ENCODE results near the gene VWA5B2.

Gene VWA5B2

DNA sequence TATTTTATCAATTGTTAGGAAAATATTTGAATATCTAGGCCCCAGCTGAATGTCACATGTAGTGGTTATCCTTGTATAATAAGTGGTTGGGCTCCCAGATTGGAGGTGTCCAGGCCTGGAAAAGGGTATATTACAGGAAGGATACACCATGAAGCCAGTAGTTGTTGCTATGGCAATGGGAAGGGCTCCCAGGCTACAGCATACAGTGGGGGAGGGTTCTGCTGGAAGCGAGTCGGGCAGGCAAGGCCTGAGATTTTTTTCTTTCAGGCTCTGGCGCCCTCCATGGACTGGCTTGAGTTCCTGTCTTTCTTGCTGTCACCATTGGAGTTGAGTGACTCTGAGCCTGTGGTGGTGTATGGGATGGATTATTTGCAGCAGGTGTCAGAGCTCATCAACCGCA lies 55.3 kb downstream of the VWA5B2 start:
- H3K27ac ChIP-seq, result no peak overlapping the region
- TF ChIP-seq, protein P1, sequence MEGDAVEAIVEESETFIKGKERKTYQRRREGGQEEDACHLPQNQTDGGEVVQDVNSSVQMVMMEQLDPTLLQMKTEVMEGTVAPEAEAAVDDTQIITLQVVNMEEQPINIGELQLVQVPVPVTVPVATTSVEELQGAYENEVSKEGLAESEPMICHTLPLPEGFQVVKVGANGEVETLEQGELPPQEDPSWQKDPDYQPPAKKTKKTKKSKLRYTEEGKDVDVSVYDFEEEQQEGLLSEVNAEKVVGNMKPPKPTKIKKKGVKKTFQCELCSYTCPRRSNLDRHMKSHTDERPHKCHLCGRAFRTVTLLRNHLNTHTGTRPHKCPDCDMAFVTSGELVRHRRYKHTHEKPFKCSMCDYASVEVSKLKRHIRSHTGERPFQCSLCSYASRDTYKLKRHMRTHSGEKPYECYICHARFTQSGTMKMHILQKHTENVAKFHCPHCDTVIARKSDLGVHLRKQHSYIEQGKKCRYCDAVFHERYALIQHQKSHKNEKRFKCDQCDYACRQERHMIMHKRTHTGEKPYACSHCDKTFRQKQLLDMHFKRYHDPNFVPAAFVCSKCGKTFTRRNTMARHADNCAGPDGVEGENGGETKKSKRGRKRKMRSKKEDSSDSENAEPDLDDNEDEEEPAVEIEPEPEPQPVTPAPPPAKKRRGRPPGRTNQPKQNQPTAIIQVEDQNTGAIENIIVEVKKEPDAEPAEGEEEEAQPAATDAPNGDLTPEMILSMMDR (conservative IDR thresholded peaks at IDR 0.05), result peak; percentile 78

DNA sequence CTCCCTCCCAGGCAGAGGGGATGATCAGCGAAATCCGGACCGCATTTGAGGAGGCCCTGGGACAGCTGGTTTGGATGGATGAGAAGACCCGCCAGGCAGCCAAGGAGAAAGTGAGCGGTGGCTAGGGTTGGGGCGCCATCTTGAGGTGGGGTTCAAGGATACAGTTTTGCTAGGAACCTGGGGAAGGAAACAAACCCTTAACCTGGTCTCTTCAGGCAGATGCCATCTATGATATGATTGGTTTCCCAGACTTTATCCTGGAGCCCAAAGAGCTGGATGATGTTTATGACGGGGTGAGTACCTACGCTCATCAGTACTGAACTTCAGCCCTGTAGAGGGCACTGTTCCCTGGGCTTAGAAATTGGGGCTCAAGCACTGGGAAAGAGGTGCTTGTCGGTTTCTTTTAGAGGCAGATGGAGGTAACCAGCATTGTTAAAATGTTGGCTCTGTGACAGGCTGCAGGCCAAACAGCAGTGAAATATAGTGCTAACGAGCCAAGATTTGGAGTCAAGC lies 60.1 kb downstream of the VWA5B2 start:
- TF ChIP-seq, protein P1 (conservative IDR thresholded peaks at IDR 0.05), result peak; percentile 71
- H3K27ac ChIP-seq, result peak overlapping the region; percentile 30; the same call in 1 of the 2 replicates

DNA sequence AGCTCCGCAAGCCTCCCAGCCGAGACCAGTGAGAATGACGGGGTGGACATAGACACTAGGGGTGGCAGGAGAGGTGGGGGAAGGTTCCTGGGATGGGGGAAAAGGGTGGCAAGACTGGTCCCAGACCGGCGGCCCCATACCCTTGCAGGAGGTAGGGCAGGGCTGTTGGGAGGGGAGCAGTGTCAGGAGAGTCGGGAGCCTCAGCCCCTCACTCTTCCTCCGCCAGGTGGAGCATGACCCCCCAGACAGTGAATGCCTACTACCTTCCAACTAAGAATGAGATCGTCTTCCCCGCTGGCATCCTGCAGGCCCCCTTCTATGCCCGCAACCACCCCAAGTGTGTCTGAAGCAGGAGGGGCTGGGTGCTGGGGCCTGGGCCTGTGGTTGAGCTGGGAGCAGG lies 60.9 kb downstream of the VWA5B2 start:
- TF ChIP-seq, protein P1 (conservative IDR thresholded peaks at IDR 0.05), result no peak
- peak overlapping the region; percentile 30; the same call in 1 of the 2 replicates for H3K27ac ChIP-seq

DNA sequence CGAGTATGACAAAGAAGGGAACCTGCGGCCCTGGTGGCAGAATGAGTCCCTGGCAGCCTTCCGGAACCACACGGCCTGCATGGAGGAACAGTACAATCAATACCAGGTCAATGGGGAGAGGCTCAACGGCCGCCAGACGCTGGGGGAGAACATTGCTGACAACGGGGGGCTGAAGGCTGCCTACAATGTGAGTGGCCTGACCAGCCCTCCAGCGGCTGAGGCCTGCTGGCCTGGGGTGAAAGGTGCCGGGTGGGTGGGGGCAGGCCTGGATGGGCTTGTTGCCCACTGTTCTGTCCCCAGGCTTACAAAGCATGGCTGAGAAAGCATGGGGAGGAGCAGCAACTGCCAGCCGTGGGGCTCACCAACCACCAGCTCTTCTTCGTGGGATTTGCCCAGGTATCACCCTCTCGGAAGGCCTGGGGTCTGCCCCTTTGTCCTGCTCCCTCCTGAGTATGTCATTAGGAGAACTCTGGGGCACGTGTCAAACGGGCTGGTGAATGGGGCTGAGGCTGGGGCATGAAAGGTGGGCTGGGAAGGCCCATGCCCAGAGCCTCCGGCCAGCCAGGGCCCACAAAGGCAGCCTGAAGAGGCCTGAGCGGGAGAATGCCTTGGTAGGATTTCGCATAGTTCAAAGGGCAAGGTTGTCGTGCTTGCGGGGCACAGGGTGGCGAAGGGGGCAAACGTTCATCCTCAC lies 61.8 kb downstream of the VWA5B2 start:
- TF ChIP-seq, protein P1 (conservative IDR thresholded peaks at IDR 0.05), result no peak
- H3K27ac ChIP-seq, result no peak overlapping the region

Measured in VCaP (cell line).